Hepatocyte (in vitro differentiated cells): ENCODE results near the gene CD28.

Source experiments
- EZH2 ChIP-seq: fragments of 200-600 bp; sonication (generic); IDR thresholded peaks from 2 replicates; pipeline ENCODE4 v1.6.1; 2016; ENCODE audit warnings: antibody characterized with exemption, mild to moderate bottlenecking, borderline replicate concordance
- EZH2phosphoT487 ChIP-seq: fragments of 200-600 bp; sonication (generic); IDR thresholded peaks from one replicate; pipeline ENCODE4 v1.6.1; 2018; ENCODE audit warnings: antibody characterized with exemption, mild to moderate bottlenecking, low read depth, moderate library complexity; ENCODE audit not compliant: unreplicated experiment, severe bottlenecking
- TF ChIP-seq, protein P1 (sequence below): fragments of 200-600 bp; sonication (generic); IDR thresholded peaks from 2 replicates; pipeline ENCODE4 v1.5.1; 2016; ENCODE audit warnings: antibody characterized with exemption, mild to moderate bottlenecking; ENCODE audit not compliant: poor library complexity

- TF ChIP-seq, protein P1, sequence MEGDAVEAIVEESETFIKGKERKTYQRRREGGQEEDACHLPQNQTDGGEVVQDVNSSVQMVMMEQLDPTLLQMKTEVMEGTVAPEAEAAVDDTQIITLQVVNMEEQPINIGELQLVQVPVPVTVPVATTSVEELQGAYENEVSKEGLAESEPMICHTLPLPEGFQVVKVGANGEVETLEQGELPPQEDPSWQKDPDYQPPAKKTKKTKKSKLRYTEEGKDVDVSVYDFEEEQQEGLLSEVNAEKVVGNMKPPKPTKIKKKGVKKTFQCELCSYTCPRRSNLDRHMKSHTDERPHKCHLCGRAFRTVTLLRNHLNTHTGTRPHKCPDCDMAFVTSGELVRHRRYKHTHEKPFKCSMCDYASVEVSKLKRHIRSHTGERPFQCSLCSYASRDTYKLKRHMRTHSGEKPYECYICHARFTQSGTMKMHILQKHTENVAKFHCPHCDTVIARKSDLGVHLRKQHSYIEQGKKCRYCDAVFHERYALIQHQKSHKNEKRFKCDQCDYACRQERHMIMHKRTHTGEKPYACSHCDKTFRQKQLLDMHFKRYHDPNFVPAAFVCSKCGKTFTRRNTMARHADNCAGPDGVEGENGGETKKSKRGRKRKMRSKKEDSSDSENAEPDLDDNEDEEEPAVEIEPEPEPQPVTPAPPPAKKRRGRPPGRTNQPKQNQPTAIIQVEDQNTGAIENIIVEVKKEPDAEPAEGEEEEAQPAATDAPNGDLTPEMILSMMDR: no peak
- TF ChIP-seq EZH2phosphoT487 (no peak), EZH2 (no peak)
Observed at GRCh38 chr2:203692031-203692710, 14.3 kb upstream of the CD28 start.
